Endothelial cell of umbilical vein (primary cell): ENCODE data around the gene LIMCH1.

ENCODE experiments used
- CTCF ChIP-seq, 2 donors: IDR thresholded peaks; 1 replicate in 1 of 2; 2 replicates in 1 of 2; pipeline ENCODE4 v1.5.1; 2011; ENCODE audit warnings: low read length in 2 of 2, mild to moderate bottlenecking in 2 of 2, moderate library complexity in 2 of 2, control low read depth in 1 of 2, inconsistent platforms in 1 of 2, low read depth in 1 of 2; ENCODE audit not compliant: insufficient read depth in 1 of 2; ENCODE audit errors: extremely low read depth in 1 of 2
- EZH2 ChIP-seq: IDR thresholded peaks from 2 replicates; pipeline ENCODE4 v1.6.1; 2012; ENCODE audit warnings: borderline replicate concordance, low read depth, mild to moderate bottlenecking, moderate library complexity, low read length, inconsistent platforms; ENCODE audit not compliant: severe bottlenecking
- FOS ChIP-seq: IDR thresholded peaks from 2 replicates; pipeline ENCODE4 v1.6.1; 2011; ENCODE audit warnings: mild to moderate bottlenecking, low read length, moderate library complexity, borderline replicate concordance; ENCODE audit not compliant: insufficient read depth
- MYC ChIP-seq: IDR thresholded peaks from one replicate; pipeline ENCODE4 v1.6.1; 2011; ENCODE audit warnings: mild to moderate bottlenecking, low read depth, low read length
- POLR2A ChIP-seq: IDR thresholded peaks from 2 replicates; pipeline ENCODE4 v1.6.1; 2012; ENCODE audit warnings: low read depth, mild to moderate bottlenecking, control low read depth, low read length
- POLR2AphosphoS5 ChIP-seq: IDR thresholded peaks from 2 replicates; pipeline ENCODE4 v1.6.1; 2012; ENCODE audit warnings: low read depth, mild to moderate bottlenecking, control low read depth, low read length, moderate library complexity; ENCODE audit not compliant: insufficient read depth
- TF ChIP-seq, protein P1 (sequence below): IDR thresholded peaks from 2 replicates; pipeline ENCODE4 v1.6.1; 2011; ENCODE audit not compliant: insufficient read depth, insufficient read length

- TF ChIP-seq CTCF (IDR thresholded peaks at IDR 0.05; ENCODE audit: extremely low read depth in 1 of 2, insufficient read depth in 1 of 2, low read depth in 1 of 2, low read length in 2 of 2) (no peak), EZH2 (no peak), POLR2A (no peak), POLR2AphosphoS5 (no peak), MYC (no peak), FOS (no peak)
- TF ChIP-seq, protein P1, sequence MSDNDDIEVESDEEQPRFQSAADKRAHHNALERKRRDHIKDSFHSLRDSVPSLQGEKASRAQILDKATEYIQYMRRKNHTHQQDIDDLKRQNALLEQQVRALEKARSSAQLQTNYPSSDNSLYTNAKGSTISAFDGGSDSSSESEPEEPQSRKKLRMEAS = no peak
Observed at GRCh38 chr4:41639291-41639690, 101.3 kb downstream of the LIMCH1 start.
